HepG2 (cell line): ENCODE measurements around the gene ADAMTSL4. TPM values are rescaled to one million over a fixed set of nuclear protein-coding genes. Genes with fewer than 3 reads are reported as not detected.

Source experiments
- E2F2 ChIP-seq: sonication (generic); formaldehyde crosslinking; IDR thresholded peaks from 2 replicates; pipeline ENCODE4 v1.4.0; 2020; ENCODE audit warnings: missing genetic modification reagents, borderline replicate concordance
- GMEB2 ChIP-seq: IDR thresholded peaks from 2 replicates; pipeline ENCODE4 v1.6.1; 2016; ENCODE audit warnings: missing biosample characterization, missing genetic modification reagents, low read depth
- HES4 ChIP-seq: sonication (generic); formaldehyde crosslinking; IDR thresholded peaks from 2 replicates; pipeline ENCODE4 v1.9.0; 2021; ENCODE audit warnings: mild to moderate bottlenecking, missing genetic modification reagents, borderline replicate concordance
- HINFP ChIP-seq: sonication (generic); formaldehyde crosslinking; IDR thresholded peaks from 2 replicates; pipeline ENCODE4 v1.4.0; 2020; ENCODE audit warnings: low read depth, mild to moderate bottlenecking, missing genetic modification reagents
- RXRB ChIP-seq: IDR thresholded peaks from 2 replicates; pipeline ENCODE4 v1.6.1; 2016; ENCODE audit warnings: borderline replicate concordance, missing genetic modification reagents, missing compliant biosample characterization
- TBX3 ChIP-seq: fragments of 450-650 bp; IDR thresholded peaks from 2 replicates; pipeline ENCODE4 v1.6.1; 2017; ENCODE audit warnings: antibody characterized with exemption, mild to moderate bottlenecking, inconsistent platforms, borderline replicate concordance
- ZNF567 ChIP-seq: sonication (generic); formaldehyde crosslinking; IDR thresholded peaks from 2 replicates; pipeline ENCODE4 v1.8.1; 2023; ENCODE audit warnings: mild to moderate bottlenecking, missing genetic modification reagents, borderline replicate concordance
- ZNF576 ChIP-seq: sonication (generic); formaldehyde crosslinking; IDR thresholded peaks from 2 replicates; pipeline ENCODE4 v1.4.0; 2020; ENCODE audit warnings: mild to moderate bottlenecking, missing genetic modification reagents
- polyA plus RNA-seq, 8 experiments: library from polyadenylated mRNA; depleted of rRNA in 3 of 8; stranded (reverse) in 7 of 8; unstranded in 1 of 8; fragments of >200 nt; fragmentation: Illumina TruSeq in 4 of 8; extraction: Trizol in 4 of 8; gene quantifications; 2 replicates each; pipeline versions ENCODE4 v1.2.1 to v1.2.3, GENCODE V29; 2011 to 2016; ENCODE audit warnings: low read depth in 4 of 8, missing spikeins in 1 of 8, mixed read lengths in 1 of 8; ENCODE audit not compliant: insufficient read depth in 1 of 8
- total RNA-seq, 5 experiments: library from RNA; depleted of rRNA; stranded (reverse); fragments of >200 nt; fragmentation: Illumina TruSeq; extraction: Trizol; gene quantifications; 2 replicates each; pipeline ENCODE4 v1.2.3, GENCODE V29; 2016; ENCODE audit warnings: low read depth in 1 of 5
- TF ChIP-seq, protein P1 (sequence below), 2 experiments: sonication (generic) in 1 of 2; formaldehyde crosslinking in 1 of 2; IDR thresholded peaks; 2 replicates each; pipeline versions ENCODE4 v1.4.0 to v1.6.1; 2016 to 2020; ENCODE audit warnings: borderline replicate concordance in 1 of 2, low read depth in 1 of 2, mild to moderate bottlenecking in 1 of 2, missing genetic modification reagents in 1 of 2
- TF ChIP-seq, protein P2 (sequence below): sonication (generic); formaldehyde crosslinking; IDR thresholded peaks from 2 replicates; pipeline ENCODE4 v1.4.0; 2020; ENCODE audit warnings: missing genetic modification reagents, borderline replicate concordance

The ADAMTSL4 gene
- total and polyA plus RNA-seq, 2 of the 13 experiments (the other 11 are each of a cell fraction or from before 2014, with no cell fraction given) = 3.9 to 16.4 TPM

DNA sequence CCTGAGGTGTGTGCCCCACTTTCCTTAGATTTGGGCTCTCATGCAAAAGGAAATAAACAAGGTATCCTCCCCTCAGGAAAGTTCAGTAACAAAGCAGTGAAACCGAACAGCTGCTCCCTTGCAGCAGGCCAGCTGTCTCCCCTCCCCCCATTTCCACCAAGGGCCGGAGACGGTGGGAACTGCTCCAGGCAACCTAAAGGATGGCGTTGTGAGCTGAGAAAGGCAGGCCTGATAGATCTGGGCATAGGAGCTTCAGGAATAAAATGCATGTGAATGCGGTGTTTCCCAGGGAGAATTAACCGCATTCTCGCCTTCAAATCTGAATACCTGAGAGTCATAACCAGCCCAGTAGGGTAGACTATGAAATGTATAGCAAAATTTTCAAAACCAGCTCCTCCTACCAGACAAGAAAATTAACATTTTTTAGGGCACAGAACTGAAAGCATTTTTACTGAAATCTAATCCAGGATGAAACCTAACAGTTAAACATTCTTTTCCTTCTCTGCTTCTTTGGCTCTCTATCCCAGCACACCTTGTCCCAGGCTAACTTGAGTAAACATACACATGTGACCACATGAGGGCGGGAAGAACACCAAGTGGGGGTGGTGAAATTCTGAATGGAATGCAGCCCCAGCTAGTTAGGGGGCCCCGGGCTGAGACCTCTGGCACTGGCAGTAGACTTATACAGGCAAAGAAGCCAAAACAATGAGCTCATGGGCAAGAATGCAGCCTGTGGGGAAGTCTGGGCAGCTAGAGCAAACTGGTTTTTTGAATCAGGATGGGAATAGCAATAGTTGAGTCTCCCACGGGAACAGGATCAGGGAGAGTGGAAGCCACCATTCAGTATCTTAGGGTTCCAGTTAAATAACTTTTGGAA, 18.7 kb downstream of the ADAMTSL4 start (continued):
- TF ChIP-seq, protein P1, sequence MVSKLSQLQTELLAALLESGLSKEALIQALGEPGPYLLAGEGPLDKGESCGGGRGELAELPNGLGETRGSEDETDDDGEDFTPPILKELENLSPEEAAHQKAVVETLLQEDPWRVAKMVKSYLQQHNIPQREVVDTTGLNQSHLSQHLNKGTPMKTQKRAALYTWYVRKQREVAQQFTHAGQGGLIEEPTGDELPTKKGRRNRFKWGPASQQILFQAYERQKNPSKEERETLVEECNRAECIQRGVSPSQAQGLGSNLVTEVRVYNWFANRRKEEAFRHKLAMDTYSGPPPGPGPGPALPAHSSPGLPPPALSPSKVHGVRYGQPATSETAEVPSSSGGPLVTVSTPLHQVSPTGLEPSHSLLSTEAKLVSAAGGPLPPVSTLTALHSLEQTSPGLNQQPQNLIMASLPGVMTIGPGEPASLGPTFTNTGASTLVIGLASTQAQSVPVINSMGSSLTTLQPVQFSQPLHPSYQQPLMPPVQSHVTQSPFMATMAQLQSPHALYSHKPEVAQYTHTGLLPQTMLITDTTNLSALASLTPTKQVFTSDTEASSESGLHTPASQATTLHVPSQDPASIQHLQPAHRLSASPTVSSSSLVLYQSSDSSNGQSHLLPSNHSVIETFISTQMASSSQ (IDR thresholded peaks at IDR 0.05; ENCODE audit: low read depth) = 0 out of 2 replicates have a peak, but pooled peaks have one; percentile 39
- TF ChIP-seq, protein P1 (CRISPR knock-in tag; IDR thresholded peaks at IDR 0.05; ENCODE audit: borderline replicate concordance) = peak; percentile 36; the same call in 1 of the 2 replicates
- no peak for TF ChIP-seq GMEB2 (CRISPR knock-in tag)
- TF ChIP-seq ZNF576 (CRISPR knock-in tag) = no peak
- no peak for TF ChIP-seq HES4
- no peak for TF ChIP-seq TBX3
- TF ChIP-seq, protein P2, sequence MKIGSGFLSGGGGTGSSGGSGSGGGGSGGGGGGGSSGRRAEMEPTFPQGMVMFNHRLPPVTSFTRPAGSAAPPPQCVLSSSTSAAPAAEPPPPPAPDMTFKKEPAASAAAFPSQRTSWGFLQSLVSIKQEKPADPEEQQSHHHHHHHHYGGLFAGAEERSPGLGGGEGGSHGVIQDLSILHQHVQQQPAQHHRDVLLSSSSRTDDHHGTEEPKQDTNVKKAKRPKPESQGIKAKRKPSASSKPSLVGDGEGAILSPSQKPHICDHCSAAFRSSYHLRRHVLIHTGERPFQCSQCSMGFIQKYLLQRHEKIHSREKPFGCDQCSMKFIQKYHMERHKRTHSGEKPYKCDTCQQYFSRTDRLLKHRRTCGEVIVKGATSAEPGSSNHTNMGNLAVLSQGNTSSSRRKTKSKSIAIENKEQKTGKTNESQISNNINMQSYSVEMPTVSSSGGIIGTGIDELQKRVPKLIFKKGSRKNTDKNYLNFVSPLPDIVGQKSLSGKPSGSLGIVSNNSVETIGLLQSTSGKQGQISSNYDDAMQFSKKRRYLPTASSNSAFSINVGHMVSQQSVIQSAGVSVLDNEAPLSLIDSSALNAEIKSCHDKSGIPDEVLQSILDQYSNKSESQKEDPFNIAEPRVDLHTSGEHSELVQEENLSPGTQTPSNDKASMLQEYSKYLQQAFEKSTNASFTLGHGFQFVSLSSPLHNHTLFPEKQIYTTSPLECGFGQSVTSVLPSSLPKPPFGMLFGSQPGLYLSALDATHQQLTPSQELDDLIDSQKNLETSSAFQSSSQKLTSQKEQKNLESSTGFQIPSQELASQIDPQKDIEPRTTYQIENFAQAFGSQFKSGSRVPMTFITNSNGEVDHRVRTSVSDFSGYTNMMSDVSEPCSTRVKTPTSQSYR (CRISPR knock-in tag) = peak; percentile 92
- TF ChIP-seq ZNF567 = no peak
- TF ChIP-seq HINFP (CRISPR knock-in tag) = no peak
- no peak; the same call in 1 of the 2 replicates for TF ChIP-seq E2F2 (CRISPR knock-in tag)
- TF ChIP-seq RXRB (CRISPR knock-in tag) = peak; percentile 46; the same call in 1 of the 2 replicates
